ENCODE measurements around the gene C1orf159. TPM values are rescaled to one million over a fixed set of nuclear protein-coding genes. Genes with fewer than 3 reads are reported as not detected.

C1orf159 gene
- total and polyA plus RNA-seq, 2 donors from 2014 or later, result 8.6 to 14.8 TPM

DNA sequence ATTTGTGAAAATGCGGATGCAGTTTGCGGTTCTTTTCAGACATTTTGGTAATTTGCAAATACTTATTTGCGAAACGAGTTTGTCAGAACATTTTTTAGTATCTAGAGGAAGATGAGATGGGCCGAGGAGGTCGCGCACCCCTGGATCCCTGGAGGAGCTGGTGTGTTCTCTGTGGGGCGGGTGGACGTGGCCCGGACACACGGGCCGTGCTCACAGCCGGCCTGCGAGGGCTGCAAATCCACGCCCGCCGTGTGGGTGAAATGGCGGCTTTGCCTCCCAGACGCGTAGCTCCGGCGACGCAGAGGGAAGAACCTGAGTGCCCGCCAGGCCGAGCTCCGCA, 48.4 kb upstream of the C1orf159 start:
- Histone ChIP-seq H3K4me1 (ENCODE audit: control insufficient read depth in 2 of 3, insufficient read depth in 2 of 3, low read depth in 1 of 3, low read length in 3 of 3) (peaks cover 0 to 10% (median 4%) of the 10 kb centered on the region in 3 donors), H3K36me3 (ENCODE audit: control insufficient read depth in 2 of 3, insufficient read depth in 3 of 3, low read length in 3 of 3) (no peaks in the 10 kb centered on the region), H3K9ac (ENCODE audit: low read length in 3 of 3) (peak overlapping the region in 2 of 3 donors; percentile 38 to 42), H3K27me3 (ENCODE audit: control insufficient read depth, insufficient read depth, low read length) (no peaks in the 10 kb centered on the region), H3K4me3 (ENCODE audit: low read length in 3 of 3) (peak overlapping the region; percentile 49 to 66 (median 51)), H3K9me3 (ENCODE audit: control insufficient read depth in 2 of 3, insufficient read depth in 1 of 3, low read length in 3 of 3) (no peaks in the 10 kb centered on the region), H3K27ac (ENCODE audit: low read depth in 2 of 2, low read length in 2 of 2) (peak overlapping the region; percentile 71 to 90)
- intact Hi-C loops (cut with DNase I), result no loop called here
- DNase-seq (no peak), FAIRE-seq (no peak)
- TF ChIP-seq, protein P1, sequence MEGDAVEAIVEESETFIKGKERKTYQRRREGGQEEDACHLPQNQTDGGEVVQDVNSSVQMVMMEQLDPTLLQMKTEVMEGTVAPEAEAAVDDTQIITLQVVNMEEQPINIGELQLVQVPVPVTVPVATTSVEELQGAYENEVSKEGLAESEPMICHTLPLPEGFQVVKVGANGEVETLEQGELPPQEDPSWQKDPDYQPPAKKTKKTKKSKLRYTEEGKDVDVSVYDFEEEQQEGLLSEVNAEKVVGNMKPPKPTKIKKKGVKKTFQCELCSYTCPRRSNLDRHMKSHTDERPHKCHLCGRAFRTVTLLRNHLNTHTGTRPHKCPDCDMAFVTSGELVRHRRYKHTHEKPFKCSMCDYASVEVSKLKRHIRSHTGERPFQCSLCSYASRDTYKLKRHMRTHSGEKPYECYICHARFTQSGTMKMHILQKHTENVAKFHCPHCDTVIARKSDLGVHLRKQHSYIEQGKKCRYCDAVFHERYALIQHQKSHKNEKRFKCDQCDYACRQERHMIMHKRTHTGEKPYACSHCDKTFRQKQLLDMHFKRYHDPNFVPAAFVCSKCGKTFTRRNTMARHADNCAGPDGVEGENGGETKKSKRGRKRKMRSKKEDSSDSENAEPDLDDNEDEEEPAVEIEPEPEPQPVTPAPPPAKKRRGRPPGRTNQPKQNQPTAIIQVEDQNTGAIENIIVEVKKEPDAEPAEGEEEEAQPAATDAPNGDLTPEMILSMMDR (IDR thresholded peaks at IDR 0.05; ENCODE audit: borderline replicate concordance, extremely low read depth, insufficient read depth), result no peak

DNA sequence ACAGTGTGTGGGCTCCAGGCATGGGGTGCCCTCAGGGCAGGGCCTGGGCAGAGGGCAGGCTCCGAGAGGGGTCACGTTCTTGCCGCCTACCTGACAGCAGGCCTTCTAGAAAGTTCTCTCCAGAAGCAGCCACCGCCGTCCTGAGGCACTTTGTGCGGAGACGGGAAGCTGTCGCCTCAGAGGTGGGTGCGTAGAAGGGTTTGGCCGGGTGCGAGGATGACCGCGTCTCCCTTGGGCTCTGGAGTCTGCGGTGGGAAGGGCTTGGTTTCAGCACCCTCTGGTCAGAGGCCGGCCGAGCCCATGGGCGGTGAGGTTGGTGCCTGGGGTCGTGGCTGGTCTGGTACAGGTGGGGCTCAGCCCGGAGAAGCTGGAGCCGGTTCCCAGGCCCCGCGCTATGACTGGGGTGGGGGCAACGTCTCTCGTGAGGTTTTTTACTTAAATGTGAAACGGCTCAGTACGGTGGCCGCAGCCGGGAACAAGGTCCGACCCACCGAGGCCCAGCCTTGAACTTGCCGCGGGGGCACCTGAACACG, 47.7 kb upstream of the C1orf159 start:
- H3K27me3 ChIP-seq (ENCODE audit: control insufficient read depth, insufficient read depth, low read length), result no peaks in the 10 kb centered on the region
- peak overlapping the region; percentile 10 to 42 (median 38) for H3K9ac ChIP-seq (ENCODE audit: low read length in 3 of 3)
- FAIRE-seq (no peak), DNase-seq (no peak)
- no peaks in the 10 kb centered on the region for H3K9me3 ChIP-seq (ENCODE audit: control insufficient read depth in 2 of 3, insufficient read depth in 1 of 3, low read length in 3 of 3)
- peaks cover 0 to 11% (median 4%) of the 10 kb centered on the region in 3 donors for H3K4me1 ChIP-seq (ENCODE audit: control insufficient read depth in 2 of 3, insufficient read depth in 2 of 3, low read depth in 1 of 3, low read length in 3 of 3)
- H3K27ac ChIP-seq (ENCODE audit: low read depth in 2 of 2, low read length in 2 of 2), result peak overlapping the region; percentile 71 to 90
- H3K4me3 ChIP-seq (ENCODE audit: low read length in 3 of 3), result peak overlapping the region; percentile 49 to 66 (median 56)
- H3K36me3 ChIP-seq (ENCODE audit: control insufficient read depth in 2 of 3, insufficient read depth in 3 of 3, low read length in 3 of 3), result no peaks in the 10 kb centered on the region
- intact Hi-C loops (cut with DNase I), result no loop called here
- TF ChIP-seq, protein P1 (IDR thresholded peaks at IDR 0.05; ENCODE audit: borderline replicate concordance, extremely low read depth, insufficient read depth), result no peak

GRCh38 chr1:1162597-1163537, 47.0 kb upstream of the C1orf159 start:
- intact Hi-C loops (cut with DNase I), result no loop called here
- Histone ChIP-seq H3K27ac (ENCODE audit: low read depth in 2 of 2, low read length in 2 of 2) (peak overlapping the region; percentile 71 to 90), H3K9ac (ENCODE audit: low read length in 3 of 3) (peak overlapping the region in 2 of 3 donors; percentile 10 to 38), H3K27me3 (ENCODE audit: control insufficient read depth, insufficient read depth, low read length) (no peaks in the 10 kb centered on the region), H3K9me3 (ENCODE audit: control insufficient read depth in 2 of 3, insufficient read depth in 1 of 3, low read length in 3 of 3) (no peaks in the 10 kb centered on the region), H3K36me3 (ENCODE audit: control insufficient read depth in 2 of 3, insufficient read depth in 3 of 3, low read length in 3 of 3) (no peaks in the 10 kb centered on the region), H3K4me3 (ENCODE audit: low read length in 3 of 3) (peak overlapping the region; percentile 49 to 66 (median 56)), H3K4me1 (ENCODE audit: control insufficient read depth in 2 of 3, insufficient read depth in 2 of 3, low read depth in 1 of 3, low read length in 3 of 3) (peaks cover 0 to 11% (median 4%) of the 10 kb centered on the region in 3 donors)
- TF ChIP-seq, protein P1 (IDR thresholded peaks at IDR 0.05; ENCODE audit: borderline replicate concordance, extremely low read depth, insufficient read depth), result no peak
- DNase-seq (peak; percentile 83 to 96 (median 86)), FAIRE-seq (no peak)

Measured in kidney (tissue), 14 donors.